SK-N-SH treated with all-trans-retinoic acid at 6 μM for 48 hours (cell line): ENCODE measurements around the gene MBOAT7.

Source experiments
- ATAC-seq: fragments of 200-7000 bp; cut with Tn5 transposase; 3 replicates; pipeline ENCODE4 v1.9.1; 2020; ENCODE audit warnings: mild to moderate bottlenecking, moderate library complexity
- CREB5 ChIP-seq: fragments of 250-450 bp; sonication (Bioruptor Pico); IDR thresholded peaks from 2 replicates; pipeline ENCODE4 v1.5.1; 2020; ENCODE audit warnings: low read depth, mild to moderate bottlenecking, moderate library complexity
- CSDC2 ChIP-seq: fragments of 250-450 bp; sonication (Bioruptor Pico); IDR thresholded peaks from 2 replicates; pipeline ENCODE4 v1.5.0; 2020; ENCODE audit warnings: mild to moderate bottlenecking, moderate library complexity
- CSRNP3 ChIP-seq: fragments of 250-450 bp; sonication (Bioruptor Pico); IDR thresholded peaks from 2 replicates; pipeline ENCODE4 v1.5.1; 2021; ENCODE audit warnings: mild to moderate bottlenecking, moderate library complexity
- ESRRG ChIP-seq: fragments of 250-450 bp; sonication (Bioruptor Pico); IDR thresholded peaks from 2 replicates; pipeline ENCODE4 v1.6.1; 2021; ENCODE audit warnings: mild to moderate bottlenecking
- GLIS3 ChIP-seq: fragments of 250-450 bp; sonication (Bioruptor Pico); IDR thresholded peaks from 2 replicates; pipeline ENCODE4 v1.5.0; 2020; ENCODE audit warnings: mild to moderate bottlenecking, moderate library complexity
- PATZ1 ChIP-seq: fragments of 250-450 bp; sonication (Bioruptor Pico); IDR thresholded peaks from 2 replicates; pipeline ENCODE4 v1.8.0; 2020; ENCODE audit warnings: mild to moderate bottlenecking, moderate library complexity, borderline replicate concordance
- POU6F1 ChIP-seq: fragments of 250-450 bp; sonication (Bioruptor Pico); IDR thresholded peaks from 2 replicates; pipeline ENCODE4 v1.8.0; 2021; ENCODE audit warnings: low read depth, mild to moderate bottlenecking, moderate library complexity, borderline replicate concordance
- PPARA ChIP-seq: fragments of 250-450 bp; sonication (Bioruptor Pico); IDR thresholded peaks from 2 replicates; pipeline ENCODE4 v1.5.0; 2020; ENCODE audit warnings: mild to moderate bottlenecking, borderline replicate concordance
- RARB ChIP-seq: fragments of 250-450 bp; sonication (Bioruptor Pico); IDR thresholded peaks from 2 replicates; pipeline ENCODE4 v1.8.0; 2021; ENCODE audit warnings: mild to moderate bottlenecking, moderate library complexity
- SNAI2 ChIP-seq: fragments of 250-450 bp; sonication (Bioruptor Pico); IDR thresholded peaks from 2 replicates; pipeline ENCODE4 v1.5.0; 2020; ENCODE audit warnings: mild to moderate bottlenecking, moderate library complexity
- TOX ChIP-seq: fragments of 250-450 bp; sonication (Bioruptor Pico); IDR thresholded peaks from 2 replicates; pipeline ENCODE4 v1.8.0; 2021; ENCODE audit warnings: mild to moderate bottlenecking, moderate library complexity, borderline replicate concordance
- TSHZ2 ChIP-seq: fragments of 250-450 bp; sonication (Bioruptor Pico); IDR thresholded peaks from 2 replicates; pipeline ENCODE4 v1.5.0; 2020; ENCODE audit warnings: mild to moderate bottlenecking, moderate library complexity
- ZC3H10 ChIP-seq: fragments of 250-450 bp; sonication (Bioruptor Pico); IDR thresholded peaks from 2 replicates; pipeline ENCODE4 v1.5.1; 2021; ENCODE audit warnings: mild to moderate bottlenecking, moderate library complexity
- ZFP3 ChIP-seq: fragments of 250-450 bp; sonication (Bioruptor Pico); IDR thresholded peaks from 2 replicates; pipeline ENCODE4 v1.5.0; 2020; ENCODE audit warnings: mild to moderate bottlenecking, moderate library complexity
- ZFP30 ChIP-seq: fragments of 450-650 bp; formaldehyde crosslinking; IDR thresholded peaks from 2 replicates; pipeline ENCODE4 v1.5.0; 2022; ENCODE audit warnings: mild to moderate bottlenecking, moderate library complexity
- ZNF565 ChIP-seq: fragments of 450-650 bp; formaldehyde crosslinking; conservative IDR thresholded peaks from 2 replicates; pipeline ENCODE4 v1.5.0; 2020; ENCODE audit warnings: low read depth, mild to moderate bottlenecking, moderate library complexity

MBOAT7 gene

GRCh38 chr19:54136864-54137698, 52.3 kb downstream of the MBOAT7 start:
- TF ChIP-seq ZC3H10 (CRISPR knock-in tag) (no peak), RARB (CRISPR knock-in tag) (no peak), CSRNP3 (no peak), TSHZ2 (no peak; the same call in 1 of the 2 replicates)
- TF ChIP-seq, all 23 proteins: peak for 0
- peak; percentile 90 for ATAC-seq

- no peak for TF ChIP-seq GLIS3
- ATAC-seq = peak; percentile 4
Measured at GRCh38 chr19:54136086-54136863, 53.1 kb downstream of the MBOAT7 start.

GRCh38 chr19:54133957-54134590, 55.3 kb downstream of the MBOAT7 start:
- no peak for TF ChIP-seq RARB (CRISPR knock-in tag)
- TF ChIP-seq ZFP30 (CRISPR knock-in tag) = no peak
- TF ChIP-seq POU6F1 (CRISPR knock-in tag) = no peak
- no peak for TF ChIP-seq SNAI2 (CRISPR knock-in tag)
- no peak for TF ChIP-seq ZFP3 (CRISPR knock-in tag)
- no peak for TF ChIP-seq GLIS3
- TF ChIP-seq ZNF565 = no peak
- no peak for TF ChIP-seq CSRNP3
- TF ChIP-seq PATZ1 (CRISPR knock-in tag) = no peak
- TF ChIP-seq CSDC2 (CRISPR knock-in tag) = no peak
- TF ChIP-seq CREB5 (CRISPR knock-in tag) = no peak
- TF ChIP-seq TOX (CRISPR knock-in tag) = no peak
- TF ChIP-seq ESRRG (CRISPR knock-in tag) = no peak
- no peak for TF ChIP-seq PPARA (CRISPR knock-in tag)
- TF ChIP-seq, all 23 proteins: peak for 0
- no peak for ATAC-seq
